Osteoblast (primary cell): ENCODE results near the gene C19orf53. TPM values are rescaled to one million over a fixed set of nuclear protein-coding genes. Genes with fewer than 3 reads are reported as not detected.

Experiments used
- DNase-seq: peaks from one replicate; pipeline ENCODE4 v3.0.0; 2011; ENCODE audit warnings: low spot score, mixed read lengths; ENCODE audit not compliant: insufficient read length; ENCODE audit errors: missing footprints
- H2AFZ ChIP-seq: 2 replicates; pipeline ENCODE4 v1.6.0; 2011; ENCODE audit warnings: mild to moderate bottlenecking, low read length
- H3K27ac ChIP-seq: 2 replicates; pipeline ENCODE4 v1.5.1; 2011; ENCODE audit warnings: mild to moderate bottlenecking, low read depth, low read length, moderate library complexity
- H3K27me3 ChIP-seq: 2 replicates; pipeline ENCODE4 v1.6.0; 2012; ENCODE audit warnings: mild to moderate bottlenecking, control low read depth, inconsistent platforms, low read length, moderate library complexity; ENCODE audit not compliant: insufficient read depth
- H3K36me3 ChIP-seq: 2 replicates; pipeline ENCODE4 v1.5.1; 2011; ENCODE audit warnings: mild to moderate bottlenecking, low read length, control low read depth, moderate library complexity; ENCODE audit not compliant: insufficient read depth
- H3K4me1 ChIP-seq: 2 replicates; pipeline ENCODE4 v1.5.1; 2011; ENCODE audit warnings: mild to moderate bottlenecking, low read length, control low read depth, moderate library complexity; ENCODE audit not compliant: insufficient read depth
- H3K4me2 ChIP-seq: 2 replicates; pipeline ENCODE4 v1.6.0; 2011; ENCODE audit warnings: mild to moderate bottlenecking, low read length; ENCODE audit not compliant: insufficient read depth
- H3K4me3 ChIP-seq: fragments of 200-600 bp; sonication (generic); 3 replicates; pipeline ENCODE4 v1.5.1; 2012; ENCODE audit warnings: mild to moderate bottlenecking, low read length, inconsistent platforms; ENCODE audit not compliant: insufficient read depth
- H3K79me2 ChIP-seq: 2 replicates; pipeline ENCODE4 v1.6.0; 2012; ENCODE audit warnings: mild to moderate bottlenecking, low read length, control low read depth, inconsistent platforms; ENCODE audit not compliant: insufficient read depth
- H3K9me3 ChIP-seq: 2 replicates; pipeline ENCODE4 v1.5.1; 2011; ENCODE audit warnings: low read depth, low read length, control low read depth
- H4K20me1 ChIP-seq: 2 replicates; pipeline ENCODE4 v1.6.0; 2012; ENCODE audit warnings: mild to moderate bottlenecking, low read length, control low read depth; ENCODE audit not compliant: insufficient read depth
- CTCF ChIP-seq: IDR thresholded peaks from 2 replicates; pipeline ENCODE4 v1.5.1; 2011; ENCODE audit warnings: mild to moderate bottlenecking, low read depth, low read length, moderate library complexity; ENCODE audit errors: extremely low read depth
- total RNA-seq: library from RNA; depleted of rRNA; stranded (reverse); fragments of >200 nt; gene quantifications from 2 replicates; pipeline ENCODE4 v1.2.3, GENCODE V29; 2012

Gene C19orf53
- total RNA-seq, 1 donor = 33.3 TPM

GRCh38 chr19:13731147-13731964, 42.9 kb upstream of the C19orf53 start:
- Histone ChIP-seq H3K4me1 (peaks cover 28% of the 10 kb centered on the region), H3K27me3 (no peaks in the 10 kb centered on the region), H3K9me3 (no peaks in the 10 kb centered on the region), H3K4me3 (peak overlapping the region; percentile 75), H4K20me1 (no peaks in the 10 kb centered on the region), H3K79me2 (peaks cover 6% of the 10 kb centered on the region), H3K36me3 (no peaks in the 10 kb centered on the region), H3K27ac (peak overlapping the region; percentile 98), H3K4me2 (peak overlapping the region; percentile 87), H2AFZ (peak overlapping the region; percentile 78)
- DNase-seq = peak; percentile 99
- no peak for TF ChIP-seq CTCF

GRCh38 chr19:13732337-13732736, 41.9 kb upstream of the C19orf53 start:
- H3K4me2 ChIP-seq = peak overlapping the region; percentile 87
- H3K79me2 ChIP-seq = peaks cover 6% of the 10 kb centered on the region
- no peaks in the 10 kb centered on the region for H3K9me3 ChIP-seq
- H3K27me3 ChIP-seq = no peaks in the 10 kb centered on the region
- H3K27ac ChIP-seq = peak overlapping the region; percentile 98
- no peak overlapping the region for H2AFZ ChIP-seq
- H4K20me1 ChIP-seq = no peaks in the 10 kb centered on the region
- DNase-seq = no peak
- H3K4me3 ChIP-seq = peak overlapping the region; percentile 75
- TF ChIP-seq CTCF = no peak
- H3K36me3 ChIP-seq = no peaks in the 10 kb centered on the region
- H3K4me1 ChIP-seq = peaks cover 28% of the 10 kb centered on the region

GRCh38 chr19:13734751-13735150, 39.5 kb upstream of the C19orf53 start:
- Histone ChIP-seq H3K4me2 (no peak overlapping the region), H2AFZ (no peak overlapping the region), H3K36me3 (no peaks in the 10 kb centered on the region), H4K20me1 (no peaks in the 10 kb centered on the region), H3K27ac (no peak overlapping the region), H3K79me2 (peaks cover 6% of the 10 kb centered on the region), H3K27me3 (no peaks in the 10 kb centered on the region), H3K4me1 (peaks cover 20% of the 10 kb centered on the region), H3K4me3 (no peak overlapping the region), H3K9me3 (no peaks in the 10 kb centered on the region)
- TF ChIP-seq CTCF = no peak
- no peak for DNase-seq

DNA sequence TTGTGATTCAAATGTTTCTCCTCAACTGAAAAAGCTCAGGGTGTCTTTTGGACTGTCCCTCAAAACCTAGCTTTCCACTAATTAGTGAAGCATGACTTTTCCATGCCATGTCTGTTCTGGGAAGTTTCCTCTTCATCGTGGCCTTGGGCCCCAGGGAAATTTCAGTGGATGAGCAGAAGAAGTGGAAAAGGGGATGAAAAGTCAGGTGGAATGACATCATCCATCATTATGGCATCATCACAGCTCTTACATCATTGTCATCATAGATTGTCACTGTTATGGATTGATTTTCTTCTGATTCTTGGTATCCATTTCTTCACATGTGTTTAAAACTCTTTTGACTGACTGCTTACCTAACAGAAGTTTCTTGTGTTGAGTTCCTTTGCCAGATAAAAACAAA, 36.2 kb upstream of the C19orf53 start:
- Histone ChIP-seq H3K79me2 (no peaks in the 10 kb centered on the region), H3K4me3 (no peak overlapping the region), H3K27me3 (no peaks in the 10 kb centered on the region), H4K20me1 (no peaks in the 10 kb centered on the region), H2AFZ (no peak overlapping the region), H3K4me2 (no peak overlapping the region), H3K9me3 (no peaks in the 10 kb centered on the region), H3K4me1 (peaks cover 7% of the 10 kb centered on the region), H3K36me3 (no peaks in the 10 kb centered on the region), H3K27ac (no peak overlapping the region)
- no peak for TF ChIP-seq CTCF
- no peak for DNase-seq
